GM21723 (cell line): ENCODE data around the gene MRNIP.

Source experiments
- ATAC-seq: cut with Tn5 transposase; IDR thresholded peaks from one replicate; pipeline ENCODE4 v1.9.1; 2021; ENCODE audit warnings: mild to moderate bottlenecking, moderate library complexity; ENCODE audit not compliant: unreplicated experiment

Gene MRNIP

GRCh38 chr5:179889885-179890284 lies 31.3 kb upstream of the MRNIP start:
- no peak for ATAC-seq

DNA sequence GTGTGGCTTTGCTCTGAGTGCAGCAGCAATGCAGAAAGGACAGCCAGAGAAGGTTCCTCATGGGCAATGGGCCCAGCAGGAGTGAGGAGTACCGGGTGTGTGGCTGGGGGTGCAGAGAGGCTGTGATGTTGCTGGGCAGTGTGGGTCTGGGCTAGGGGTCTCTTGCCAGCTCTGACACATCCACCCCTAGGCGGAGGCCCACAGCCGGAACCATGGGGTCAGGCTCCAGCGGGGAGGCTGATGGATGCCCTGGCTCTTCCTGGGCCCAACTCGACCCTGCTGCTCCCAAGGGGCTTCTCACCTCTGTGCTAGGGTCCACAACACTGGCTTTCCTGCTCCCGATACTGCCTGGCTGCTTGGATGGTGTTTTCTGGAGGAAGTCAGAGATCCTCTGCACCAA lies 29.2 kb upstream of the MRNIP start:
- ATAC-seq = no peak

DNA sequence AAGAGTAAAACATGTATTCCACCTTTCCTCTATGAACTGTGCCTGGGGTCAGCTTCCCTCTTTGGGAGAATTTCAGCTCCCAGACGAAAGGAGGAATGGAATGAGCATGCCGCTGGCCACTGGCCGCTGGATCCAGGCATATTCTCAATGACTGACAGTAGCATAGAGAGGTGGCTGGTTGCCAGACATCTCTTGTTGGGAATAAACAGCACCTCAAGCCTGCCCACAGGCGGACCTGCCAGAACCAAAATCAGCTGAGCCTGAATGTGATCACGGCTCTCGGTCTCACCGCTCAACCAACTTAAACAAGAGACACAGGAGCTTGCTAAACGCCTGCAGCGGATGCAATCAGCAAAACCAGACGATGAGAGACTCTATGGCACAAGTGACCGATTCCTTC lies 28.5 kb upstream of the MRNIP start:
- no peak for ATAC-seq

GRCh38 chr5:179886190-179886911 lies 27.7 kb upstream of the MRNIP start:
- ATAC-seq = no peak

DNA sequence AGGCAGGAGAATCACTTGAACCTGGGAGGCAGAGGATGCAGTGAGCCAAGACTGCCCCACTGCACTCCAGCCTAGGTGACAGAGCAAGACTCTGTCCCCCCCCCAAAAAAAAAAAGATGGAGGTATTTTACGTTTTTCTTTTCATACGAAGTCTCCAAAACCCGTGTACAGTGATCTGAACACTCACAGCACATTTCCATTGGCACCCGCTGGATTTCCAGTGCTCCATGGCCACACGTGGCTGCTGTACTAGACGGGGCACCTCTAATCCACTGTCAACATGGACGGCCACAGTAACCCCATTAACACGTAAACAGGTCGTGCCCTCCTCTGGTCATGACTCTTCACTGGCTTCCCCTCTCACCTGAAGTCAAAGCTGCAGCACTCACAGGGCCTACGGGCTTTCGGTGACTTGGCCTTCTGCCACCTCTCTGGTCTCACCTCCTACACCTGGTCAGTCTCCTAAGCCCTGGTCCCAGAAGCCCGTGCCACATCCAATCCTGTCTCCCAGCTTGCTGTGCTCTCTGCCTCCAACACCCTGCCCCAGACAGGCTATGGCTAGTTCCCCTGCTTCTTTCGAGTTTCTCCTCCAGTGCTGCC lies 27.0 kb upstream of the MRNIP start:
- no peak for ATAC-seq

- no peak for ATAC-seq
These were observed 24.5 kb upstream of the MRNIP start for GRCh38 chr5:179883163-179883562.

DNA sequence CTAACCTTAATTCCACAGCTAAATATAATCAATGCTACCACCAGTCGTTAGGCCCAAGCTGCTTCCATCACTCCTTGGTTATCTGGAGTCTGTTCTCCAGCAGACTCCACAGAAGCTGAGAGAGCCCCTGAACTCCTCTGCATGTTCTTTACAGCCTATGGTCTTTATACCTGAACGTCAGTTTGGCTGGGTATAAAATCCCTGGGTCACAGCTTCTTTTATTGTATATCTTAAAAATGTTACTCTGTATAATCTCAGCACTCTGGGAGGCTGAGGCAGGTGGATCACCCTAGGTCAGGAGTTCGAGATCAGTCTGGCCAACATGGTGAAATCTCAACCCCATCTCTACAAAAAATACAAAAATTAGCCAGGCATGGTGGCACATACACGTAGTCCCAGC lies 23.7 kb upstream of the MRNIP start:
- ATAC-seq = no peak

- no peak for ATAC-seq
These were observed 22.4 kb upstream of the MRNIP start for GRCh38 chr5:179880848-179881590.

GRCh38 chr5:179880066-179880650 lies 21.5 kb upstream of the MRNIP start:
- ATAC-seq = no peak

- no peak for ATAC-seq
These were observed 21.0 kb upstream of the MRNIP start for GRCh38 chr5:179879690-179880010.

DNA sequence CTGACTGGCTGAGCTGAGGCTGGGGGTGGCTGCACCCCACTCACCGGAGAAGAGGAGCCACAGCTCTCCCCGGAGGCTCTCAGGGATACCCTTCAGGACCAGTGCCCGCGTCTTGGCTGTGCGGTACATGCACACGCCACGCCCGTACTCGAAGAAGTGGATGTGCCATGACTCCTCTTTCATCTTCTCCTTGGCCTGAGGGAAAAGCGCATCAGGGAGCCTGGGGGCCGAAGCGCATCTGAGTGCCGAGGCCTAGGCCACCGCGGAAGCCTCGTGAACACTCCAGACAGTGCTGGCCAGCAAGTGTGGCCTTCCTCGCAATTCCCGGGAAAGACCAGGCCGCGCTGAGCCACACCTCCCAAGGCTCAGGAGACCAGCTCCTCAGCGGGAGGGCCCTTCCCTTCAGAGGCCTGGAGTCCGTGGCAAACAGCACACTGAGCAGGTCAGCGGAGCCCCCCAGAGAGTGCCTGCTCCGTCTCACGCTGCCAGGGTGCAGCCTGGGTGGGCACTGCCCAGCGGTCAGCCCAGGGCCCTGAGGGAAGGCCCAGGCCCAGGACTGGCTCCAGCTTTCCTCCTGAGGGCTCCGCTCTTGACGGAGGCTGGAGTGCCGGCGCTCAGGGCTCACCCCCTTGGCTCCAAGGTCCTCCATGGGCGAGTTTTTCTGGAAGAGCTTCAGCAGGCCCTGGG lies 20.5 kb upstream of the MRNIP start:
- ATAC-seq = no peak

DNA sequence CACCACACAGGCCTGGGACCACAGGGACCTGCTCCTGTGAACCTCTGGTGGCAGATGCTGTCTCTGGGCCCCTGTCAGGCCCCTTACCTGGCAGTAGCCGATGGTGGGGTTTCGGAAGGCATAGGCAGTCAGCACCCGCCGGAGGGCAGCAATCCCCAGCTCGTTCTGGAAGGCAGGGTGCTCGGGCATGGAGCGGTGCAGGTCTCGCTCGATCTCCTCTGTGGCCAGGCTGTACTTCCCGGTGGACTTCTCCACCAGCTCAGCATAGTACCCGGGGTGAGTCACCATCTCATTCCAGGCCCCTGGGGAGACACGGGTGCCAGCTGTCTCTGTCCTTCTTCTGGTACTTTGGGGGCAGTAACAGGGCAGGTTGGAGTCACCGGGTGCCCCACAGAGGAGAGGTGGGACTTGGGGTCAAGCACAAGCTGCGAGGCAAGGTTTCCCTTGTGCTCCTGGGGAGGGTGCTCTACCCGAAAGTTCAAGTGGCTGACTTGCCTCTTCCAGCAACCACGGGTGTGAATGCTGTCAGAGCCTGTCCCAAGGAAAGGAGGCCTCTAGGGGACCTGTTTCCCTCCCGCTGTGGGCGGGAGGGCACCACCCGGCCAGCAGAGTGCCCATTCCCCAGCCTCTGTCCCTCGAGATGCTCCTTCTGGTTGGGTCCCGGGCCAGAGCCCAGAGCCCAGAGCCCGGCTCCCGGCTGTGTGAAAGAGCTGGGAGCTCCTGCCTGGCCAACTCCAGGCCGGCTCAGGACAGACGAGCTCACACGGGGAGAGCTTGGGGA lies 19.8 kb upstream of the MRNIP start:
- ATAC-seq = no peak

DNA sequence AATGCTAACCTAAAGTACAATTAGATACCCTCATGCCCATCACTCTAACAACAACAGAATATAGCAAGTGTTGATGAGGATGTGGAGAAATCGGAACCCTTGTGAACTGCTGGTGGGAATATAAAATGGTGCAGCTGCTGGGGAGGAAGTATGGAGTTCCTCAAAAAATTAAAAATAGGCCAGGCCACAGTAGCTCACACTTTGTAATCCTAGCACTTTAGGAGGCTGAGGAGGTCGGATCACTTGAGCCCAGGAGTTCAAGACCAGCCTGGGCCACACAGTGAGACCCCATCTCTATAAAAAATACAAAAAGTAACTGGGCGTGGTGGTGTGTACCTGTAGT lies 18.0 kb upstream of the MRNIP start:
- ATAC-seq = no peak

DNA sequence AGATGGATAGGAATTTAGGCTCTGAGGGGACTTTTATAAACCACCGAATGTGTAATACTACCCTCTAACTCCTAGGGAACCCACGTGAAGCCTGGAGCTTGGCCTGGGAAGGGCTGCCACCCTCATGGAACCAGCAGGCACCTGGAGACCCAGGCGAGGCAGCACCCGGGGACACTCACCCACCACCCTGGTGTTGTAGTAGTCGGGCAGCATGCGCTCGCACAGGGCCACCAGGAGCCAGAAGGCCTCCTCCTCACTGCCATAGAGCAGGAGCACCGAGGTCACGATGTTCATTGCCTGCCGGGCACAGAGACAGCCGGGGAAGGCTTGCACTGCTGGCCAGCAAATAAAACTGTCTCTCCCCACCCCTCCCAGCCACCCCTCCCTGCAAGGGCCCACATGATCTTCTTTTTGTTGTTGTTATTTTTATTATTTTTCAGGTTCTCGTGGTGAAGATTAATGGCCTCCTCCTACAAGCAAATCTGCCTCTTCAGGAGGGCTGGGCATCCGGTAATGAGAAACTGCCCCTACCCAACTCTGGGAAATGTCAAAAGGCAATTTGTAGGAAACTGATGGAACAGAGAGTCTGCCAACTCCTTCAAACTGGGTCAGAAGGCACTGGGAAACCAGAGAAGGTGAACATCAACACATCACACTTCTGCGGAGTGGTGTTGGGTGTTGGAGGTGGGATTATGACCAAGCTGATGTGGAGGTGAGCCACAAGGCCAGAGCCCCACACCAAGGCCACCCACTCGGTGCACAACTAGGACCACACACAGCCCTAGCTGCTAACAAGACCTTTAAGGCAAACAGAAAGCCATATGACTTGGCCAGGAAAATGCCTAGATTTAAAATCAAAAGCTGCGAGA lies 17.4 kb upstream of the MRNIP start:
- ATAC-seq = no peak

- ATAC-seq = no peak
These were observed 16.1 kb upstream of the MRNIP start for GRCh38 chr5:179874536-179875292.

- ATAC-seq = no peak
These were observed 15.5 kb upstream of the MRNIP start for GRCh38 chr5:179874136-179874535.

DNA sequence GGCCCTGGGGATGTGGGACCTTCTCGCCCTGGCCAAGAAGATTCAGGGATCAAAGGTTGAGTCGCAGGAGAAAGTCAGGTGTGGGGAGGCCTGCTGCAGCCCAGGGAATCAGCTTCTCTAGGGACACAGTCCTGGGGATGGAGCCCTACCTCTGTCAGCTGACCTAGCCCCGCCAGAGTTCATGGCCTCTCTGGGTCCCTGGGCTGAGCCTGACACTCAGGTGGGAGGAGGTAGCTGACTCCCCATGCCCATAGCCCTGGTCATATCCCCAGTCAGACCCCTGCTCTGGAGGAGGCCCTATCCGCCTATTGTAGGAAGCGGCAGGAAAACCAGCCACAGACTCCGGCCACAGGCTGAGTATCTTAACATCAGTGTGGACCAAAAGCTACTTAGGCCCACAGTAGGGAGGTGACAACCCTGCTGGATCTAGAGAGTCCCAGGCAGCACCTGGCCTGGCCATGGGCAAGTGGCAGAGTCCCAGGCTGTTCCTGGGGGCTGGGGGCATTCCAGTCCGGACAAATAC lies 15.0 kb upstream of the MRNIP start:
- no peak for ATAC-seq

GRCh38 chr5:179872828-179873575 lies 14.4 kb upstream of the MRNIP start:
- ATAC-seq = no peak
